Activated T-helper 2 cell treated with anti-CD3 and anti-CD28 coated beads, Interferon-gamma antibody, Interleukin-2, Interleukin-4, amounts not matched to agents 10 μg/mL and 5 μg/mL and 100 μg/mL, durations not matched to agents 14 hours and 24 hours and 36 hours (primary cell): ENCODE data around the gene CLTRN. TPM values are rescaled to one million over a fixed set of nuclear protein-coding genes. Genes with fewer than 3 reads are reported as not detected.

Experiments used
- DNase-seq: peaks from one replicate; pipeline ENCODE4 v3.0.0; 2021; ENCODE audit warnings: low spot score
- H3K27ac Mint-ChIP-seq: one replicate; pipeline ENCODE4 v1.8.0; 2021; ENCODE audit warnings: mixed read lengths
- H3K27me3 Mint-ChIP-seq: one replicate; pipeline ENCODE4 v1.8.0; 2021; ENCODE audit warnings: low read depth, mixed read lengths
- H3K36me3 Mint-ChIP-seq: one replicate; pipeline ENCODE4 v1.8.0; 2021; ENCODE audit warnings: low read depth, mixed read lengths
- H3K4me1 Mint-ChIP-seq: one replicate; pipeline ENCODE4 v1.8.0; 2021; ENCODE audit warnings: low read depth, mixed read lengths
- H3K4me3 Mint-ChIP-seq: one replicate; pipeline ENCODE4 v1.8.0; 2021; ENCODE audit warnings: low read depth, mild to moderate bottlenecking, moderate library complexity, mixed read lengths
- H3K9me3 Mint-ChIP-seq: one replicate; pipeline ENCODE4 v1.8.0; 2021; ENCODE audit warnings: mixed read lengths
- intact Hi-C: fragments of 100-400 bp; cut with micrococcal nuclease; formaldehyde crosslinking; loops from one replicate; pipeline ENCODE4 v1.15.1; 2023
- total RNA-seq: library from RNA; stranded (reverse); gene quantifications from 2 replicates; pipeline ENCODE4 v1.2.3, GENCODE V29; 2022

CLTRN gene
- total RNA-seq, 1 donor from 2014 or later = 0.23 TPM

DNA sequence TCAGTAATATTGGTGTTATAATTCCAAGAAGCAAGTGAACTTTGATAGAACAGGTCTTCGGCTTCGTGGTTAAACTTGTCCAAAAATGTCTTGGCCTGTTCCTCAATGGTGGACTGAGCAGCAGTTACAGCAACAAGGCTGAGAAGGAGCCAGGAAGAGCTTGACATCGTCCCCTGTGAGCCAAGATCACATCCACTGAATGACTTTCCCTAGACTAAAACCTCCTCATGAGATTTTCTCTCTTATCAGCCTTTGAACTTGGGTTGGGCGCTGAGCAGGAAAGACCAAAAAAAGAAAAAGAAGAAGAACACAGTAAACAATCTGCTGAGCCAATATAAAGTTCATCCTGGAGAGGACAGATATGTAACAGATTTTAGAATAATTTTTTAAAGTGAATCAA, 63.9 kb downstream of the CLTRN start, which contains the start of gene ACE2:
TSS of gene ACE2 (minus strand) at position 216 of the 400 bp plus-strand sequence. CDS start at position 167, 49 bp downstream.
- no peaks in the 10 kb centered on the region for H3K4me1 Mint-ChIP-seq
- no peak within 1 kb of the TSS for H3K4me3 Mint-ChIP-seq
- DNase-seq = no peak
- peaks cover 2% of the 10 kb centered on the region for H3K27me3 Mint-ChIP-seq
- H3K27ac Mint-ChIP-seq = no peak within 1 kb of the TSS
- no peaks in the 10 kb centered on the region for H3K36me3 Mint-ChIP-seq
- H3K9me3 Mint-ChIP-seq = no peaks in the 10 kb centered on the region
- intact Hi-C loops = no loop called here

DNA sequence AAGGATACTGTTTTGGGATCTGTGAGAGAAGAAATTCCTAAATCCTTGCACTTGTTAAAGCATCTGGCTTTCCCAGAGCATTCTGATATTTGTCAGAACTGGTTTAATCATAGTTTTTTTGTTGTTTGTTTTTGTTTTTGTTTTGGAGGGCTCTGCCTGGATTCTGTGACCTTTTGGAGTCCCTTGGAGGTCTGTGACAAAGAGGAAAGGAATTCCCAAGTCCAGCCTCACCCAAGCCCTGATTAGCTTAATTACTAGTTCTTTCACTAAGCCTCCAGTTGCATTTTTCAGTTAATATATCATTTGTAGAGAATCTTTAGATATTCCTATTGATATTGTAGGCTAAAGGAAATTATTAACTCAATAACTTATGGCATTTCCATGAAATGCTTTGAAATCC, 64.6 kb downstream of the CLTRN start:
- no peaks in the 10 kb centered on the region for H3K36me3 Mint-ChIP-seq
- intact Hi-C loops = no loop called here
- peaks cover 2% of the 10 kb centered on the region for H3K27me3 Mint-ChIP-seq
- no peak overlapping the region for H3K4me3 Mint-ChIP-seq
- H3K9me3 Mint-ChIP-seq = no peaks in the 10 kb centered on the region
- no peak for DNase-seq
- no peaks in the 10 kb centered on the region for H3K4me1 Mint-ChIP-seq
- no peak overlapping the region for H3K27ac Mint-ChIP-seq

DNA sequence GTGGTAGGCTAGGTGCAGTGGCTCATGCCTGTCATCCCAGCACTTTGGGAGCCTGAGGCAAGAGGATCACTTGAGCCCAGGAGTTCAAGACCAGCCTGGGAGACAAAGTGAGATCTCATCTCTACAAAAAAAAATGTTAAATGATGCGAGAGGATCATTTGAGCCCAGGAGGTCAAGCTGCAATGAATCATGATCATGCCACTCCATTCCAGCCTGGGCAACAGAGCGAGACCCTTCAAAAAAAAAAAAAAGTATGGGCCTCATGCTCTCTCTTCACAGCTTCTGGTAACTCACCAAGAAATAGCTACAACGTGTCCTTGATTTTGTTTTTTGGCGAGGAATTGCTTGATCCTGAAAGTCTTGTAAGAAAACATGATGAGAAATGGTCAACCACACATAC, 65.1 kb downstream of the CLTRN start:
- no peaks in the 10 kb centered on the region for H3K9me3 Mint-ChIP-seq
- no peak overlapping the region for H3K4me3 Mint-ChIP-seq
- no peaks in the 10 kb centered on the region for H3K36me3 Mint-ChIP-seq
- H3K27ac Mint-ChIP-seq = no peak overlapping the region
- intact Hi-C loops = no loop called here
- DNase-seq = no peak
- H3K4me1 Mint-ChIP-seq = no peaks in the 10 kb centered on the region
- H3K27me3 Mint-ChIP-seq = peaks cover 2% of the 10 kb centered on the region

DNA sequence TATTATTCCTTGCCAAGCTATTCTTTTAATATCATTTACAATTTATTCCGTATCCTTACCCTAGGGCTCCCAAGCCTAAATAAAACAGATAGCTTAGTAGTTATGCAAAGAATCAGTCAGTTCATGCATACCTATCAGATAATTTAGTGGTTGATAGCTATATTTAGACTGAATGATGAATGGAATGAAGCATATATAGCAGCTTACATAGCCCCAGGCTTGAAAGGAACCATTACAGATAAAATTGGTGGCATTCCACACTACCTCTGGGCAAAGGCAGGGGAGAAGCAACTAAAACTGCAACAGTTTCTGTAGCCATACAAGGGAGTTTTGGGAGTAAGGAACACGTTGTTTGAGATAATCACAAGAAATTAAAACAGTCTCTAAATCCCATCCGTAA, 66.6 kb downstream of the CLTRN start:
- H3K27ac Mint-ChIP-seq = no peak overlapping the region
- intact Hi-C loops = no loop called here
- no peaks in the 10 kb centered on the region for H3K36me3 Mint-ChIP-seq
- no peaks in the 10 kb centered on the region for H3K4me1 Mint-ChIP-seq
- no peak overlapping the region for H3K4me3 Mint-ChIP-seq
- H3K9me3 Mint-ChIP-seq = no peaks in the 10 kb centered on the region
- DNase-seq = no peak
- peaks cover 7% of the 10 kb centered on the region for H3K27me3 Mint-ChIP-seq

DNA sequence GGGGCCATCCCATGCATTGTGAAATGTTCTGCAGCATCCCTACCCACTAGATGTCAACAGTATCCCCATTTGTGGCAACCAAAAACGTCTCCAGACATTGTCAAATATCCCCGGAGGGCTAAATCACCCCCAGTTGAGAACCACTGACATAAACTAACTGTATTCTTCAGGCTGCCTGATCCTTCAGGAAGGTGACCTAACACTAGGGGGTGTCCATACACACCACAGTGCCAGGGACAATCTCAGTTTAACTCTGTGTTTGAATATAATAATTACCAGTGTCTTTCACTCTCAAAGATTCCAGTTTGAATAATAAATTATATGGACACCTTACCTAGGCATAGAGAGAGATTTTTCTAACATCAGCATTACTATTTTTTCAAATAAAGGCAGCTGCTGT, 70.2 kb downstream of the CLTRN start:
- no peak overlapping the region for H3K4me3 Mint-ChIP-seq
- H3K9me3 Mint-ChIP-seq = no peaks in the 10 kb centered on the region
- DNase-seq = no peak
- peaks cover 8% of the 10 kb centered on the region for H3K27me3 Mint-ChIP-seq
- no peaks in the 10 kb centered on the region for H3K4me1 Mint-ChIP-seq
- intact Hi-C loops = no loop called here
- H3K27ac Mint-ChIP-seq = no peak overlapping the region
- no peaks in the 10 kb centered on the region for H3K36me3 Mint-ChIP-seq

DNA sequence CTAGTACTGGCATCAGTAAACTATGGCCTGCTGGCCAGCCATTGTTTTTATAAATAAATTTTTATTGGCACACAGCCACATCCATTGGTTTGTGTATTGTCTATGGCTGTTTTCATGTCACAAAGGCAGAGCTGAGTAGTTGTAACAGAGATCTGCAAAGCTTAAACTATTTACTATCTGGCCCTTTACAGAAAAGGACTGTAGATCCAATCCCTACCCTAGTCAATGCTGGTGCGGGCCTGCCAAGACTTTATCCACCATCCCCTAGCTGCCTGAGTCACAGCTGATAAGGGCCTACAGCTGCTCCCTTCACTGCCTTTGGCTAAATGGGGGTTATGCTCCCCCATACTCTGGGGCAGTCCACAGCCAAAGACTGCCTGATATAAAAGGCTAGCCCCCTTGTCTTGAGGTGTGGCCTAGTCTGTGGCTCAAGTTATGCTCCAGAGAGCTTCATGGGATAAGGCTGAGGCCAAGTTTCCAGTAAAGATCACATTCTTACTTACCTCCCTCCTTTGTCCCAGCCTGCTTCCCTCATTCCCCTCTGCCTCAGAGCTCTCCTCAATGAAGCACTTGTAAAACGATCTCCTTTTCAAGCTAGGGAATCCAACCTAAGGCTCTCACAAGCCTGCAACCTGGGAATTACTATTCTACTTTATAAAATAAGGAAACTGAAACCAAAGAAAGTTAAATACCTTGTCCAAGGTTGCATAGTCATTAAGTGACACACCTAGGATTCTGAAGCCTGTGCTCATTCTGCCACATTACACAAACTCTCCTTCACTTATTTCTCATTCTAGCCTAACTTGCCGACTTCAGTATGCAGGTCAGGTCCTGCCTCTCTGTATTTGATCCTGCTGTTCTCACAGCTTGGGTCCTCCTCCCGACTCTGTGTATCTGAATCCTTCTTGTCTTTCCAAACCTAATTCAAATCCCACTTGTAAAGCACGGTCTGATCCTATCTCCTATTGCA, 84.5 kb downstream of the CLTRN start:
- H3K9me3 Mint-ChIP-seq = no peaks in the 10 kb centered on the region
- H3K4me1 Mint-ChIP-seq = no peaks in the 10 kb centered on the region
- no peak overlapping the region for H3K27ac Mint-ChIP-seq
- no peaks in the 10 kb centered on the region for H3K36me3 Mint-ChIP-seq
- peaks cover 3% of the 10 kb centered on the region for H3K27me3 Mint-ChIP-seq
- intact Hi-C loops = no loop called here
- no peak overlapping the region for H3K4me3 Mint-ChIP-seq
- no peak for DNase-seq

Other genes starting within 250 kb of the CLTRN start
- gene PIR, start 171.5 kb downstream of the CLTRN start, total RNA-seq = 5.1 and 5.9 TPM in 2 replicates
- gene BMX, start 164.0 kb downstream of the CLTRN start, total RNA-seq = not detected in 2 replicates
- not detected in 2 replicates for gene ACE2, start 63.8 kb downstream of the CLTRN start, total RNA-seq
- 5.2 and 8.0 TPM in 2 replicates for gene CA5B, start 73.5 kb upstream of the CLTRN start, total RNA-seq
- gene ZRSR2, start 125.7 kb upstream of the CLTRN start, total RNA-seq = 18.7 and 20.3 TPM in 2 replicates
- gene AP1S2, start 190.0 kb upstream of the CLTRN start, total RNA-seq = 33.8 and 35.5 TPM in 2 replicates